ENCODE data around the gene PTPN14. TPM values are rescaled to one million over a fixed set of nuclear protein-coding genes. Genes with fewer than 3 reads are reported as not detected.

PTPN14 gene
- total and polyA plus RNA-seq, 2 of the 8 experiments (the other 6 are each of a cell fraction or from before 2014, with no cell fraction given): 14.4 to 93.6 TPM

DNA sequence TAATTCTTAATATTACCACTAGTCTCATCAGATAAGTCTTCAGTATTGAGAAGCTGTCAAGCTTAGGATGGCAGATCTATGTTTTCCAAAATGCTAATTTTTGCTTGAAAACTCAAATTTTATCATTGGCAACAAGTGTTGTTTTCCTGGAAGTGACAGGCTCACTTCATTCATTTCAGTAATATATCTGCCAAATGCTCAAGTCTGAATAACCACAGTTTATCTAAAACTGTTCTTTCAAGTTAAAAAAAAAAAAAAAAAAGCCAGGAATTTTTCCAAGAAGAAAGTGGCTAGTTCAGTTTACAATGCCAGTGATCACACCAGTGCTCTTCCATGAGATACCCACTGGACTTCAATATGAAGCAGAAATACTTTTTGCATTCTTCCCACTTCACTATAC, 249.9 kb downstream of the PTPN14 start:
- DNase-seq (ENCODE audit: low read depth in 1 of 2, low spot score in 2 of 2) (no peak), FAIRE-seq (no peak)
- no peak overlapping the region for H2BK120ac ChIP-seq (replicated peaks; ENCODE audit: low read depth, low read length)
- no peak overlapping the region for H3K56ac ChIP-seq (replicated peaks; ENCODE audit: insufficient read length, low read depth, low read length)
- H3K4me1 ChIP-seq (replicated peaks in 1 of 4; ENCODE audit: control insufficient read depth in 3 of 4, insufficient read depth in 4 of 4, low read length in 3 of 4): peaks cover 0 to 7% (median 3%) of the 10 kb centered on the region in 4 experiments; a peak in 3 of 7 replicates
- ChIA-PET POLR2A (ENCODE audit: partially characterized antibody) (interaction anchor here (0.8 kb wide), 1 partner anchor 12 kb away, joined by 3 read pairs; no protein-coding TSS in a partner anchor), CTCF (ENCODE audit: partially characterized antibody) (interaction anchor here (1.0 to 10.7 kb wide), 7 partner anchors 11 to 162 kb away, joined by 3 to 108 read pairs (median 4); no protein-coding TSS in a partner anchor)
- no peak overlapping the region for H2AK5ac ChIP-seq (ENCODE audit: low read depth, low read length)
- no peak overlapping the region for H4K5ac ChIP-seq (ENCODE audit: insufficient read length, low read depth, low read length)
- no peaks in the 10 kb centered on the region for H3K36me3 ChIP-seq (ENCODE audit: control insufficient read depth in 2 of 4, insufficient read depth in 4 of 4, low read length in 3 of 4)
- H2BK5ac ChIP-seq (ENCODE audit: low read depth, low read length): no peak overlapping the region
- H3K27ac ChIP-seq (ENCODE audit: low read depth, low read length): no peak overlapping the region
- H3K9ac ChIP-seq (replicated peaks in 1 of 4; ENCODE audit: extremely low read depth in 1 of 4, low read depth in 3 of 4, low read length in 3 of 4): no peak overlapping the region
- no peak overlapping the region for H2AFZ ChIP-seq (ENCODE audit: low read length)
- H3K14ac ChIP-seq (ENCODE audit: insufficient read length): no peak overlapping the region
- no peak overlapping the region for H4K8ac ChIP-seq (ENCODE audit: extremely low read depth, insufficient read depth, low read length)
- H2BK20ac ChIP-seq (ENCODE audit: low read length): no peak overlapping the region
- H3K79me2 ChIP-seq (ENCODE audit: control insufficient read depth in 1 of 2, insufficient read depth in 2 of 2, low read length in 2 of 2): no peaks in the 10 kb centered on the region
- H3K4me2 ChIP-seq (ENCODE audit: insufficient read depth in 1 of 2, low read depth in 2 of 2, low read length in 2 of 2): no peak overlapping the region
- H3K23ac ChIP-seq (ENCODE audit: insufficient read length): no peak overlapping the region
- no peaks in the 10 kb centered on the region for H3K9me3 ChIP-seq (ENCODE audit: insufficient read depth in 2 of 2, low read depth in 1 of 2, low read length in 1 of 2)
- H4K91ac ChIP-seq (replicated peaks; ENCODE audit: insufficient read length, low read length): no peak overlapping the region
- H2BK12ac ChIP-seq (ENCODE audit: low read depth, low read length): no peak overlapping the region
- no peaks in the 10 kb centered on the region for H3K79me1 ChIP-seq (ENCODE audit: low read depth, low read length)
- no peaks in the 10 kb centered on the region for H3K23me2 ChIP-seq (ENCODE audit: low read depth, low read length)
- no peak overlapping the region for H2BK15ac ChIP-seq (ENCODE audit: low read length)
- H4K20me1 ChIP-seq (replicated peaks in 1 of 2; ENCODE audit: control insufficient read depth in 1 of 2, insufficient read depth in 2 of 2, low read length in 2 of 2): no peaks in the 10 kb centered on the region
- H3K18ac ChIP-seq (ENCODE audit: extremely low read depth, low read length): no peak overlapping the region
- H3K27me3 ChIP-seq (replicated peaks in 1 of 4; ENCODE audit: control insufficient read depth in 3 of 4, extremely low read depth in 1 of 4, insufficient read depth in 3 of 4, low read length in 3 of 4): peaks cover 0 to 3% (median 0%) of the 10 kb centered on the region in 4 experiments; a peak in 3 of 7 replicates
- no peak overlapping the region for H3K4ac ChIP-seq (replicated peaks; ENCODE audit: insufficient read length, low read depth, low read length)
- no peak overlapping the region for H3K4me3 ChIP-seq (ENCODE audit: extremely low read depth in 1 of 4, insufficient read depth in 2 of 4, low read depth in 3 of 4, low read length in 4 of 4)
- TF ChIP-seq KDM4A (IDR thresholded peaks at IDR 0.05; ENCODE audit: low read depth, low read length, severe bottlenecking) (no peak), POLR2AphosphoS5 (IDR thresholded peaks at IDR 0.05; ENCODE audit: low read depth, low read length) (no peak), HDAC2 (IDR thresholded peaks at IDR 0.05; ENCODE audit: borderline replicate concordance in 1 of 2, low read depth in 2 of 2, low read length in 2 of 2) (no peak), CHD1 (IDR thresholded peaks at IDR 0.05; ENCODE audit: low read depth, low read length) (no peak), POU5F1 (IDR thresholded peaks at IDR 0.05; ENCODE audit: low read depth, low read length) (no peak), YY1 (IDR thresholded peaks at IDR 0.05; ENCODE audit: low read depth, low read length) (no peak)
